HepG2 (cell line): ENCODE measurements around the gene CFAP43. TPM values are rescaled to one million over a fixed set of nuclear protein-coding genes. Genes with fewer than 3 reads are reported as not detected.

Experiments used
- ATF7-NPFF ChIP-seq: sonication (generic); formaldehyde crosslinking; IDR thresholded peaks from 2 replicates; pipeline ENCODE4 v1.8.1; 2023; ENCODE audit warnings: mild to moderate bottlenecking, low read depth, missing genetic modification reagents, moderate library complexity
- EEA1 ChIP-seq: sonication (generic); formaldehyde crosslinking; IDR thresholded peaks from 2 replicates; pipeline ENCODE4 v1.5.1; 2020; ENCODE audit warnings: mild to moderate bottlenecking, missing genetic modification reagents, borderline replicate concordance
- GATAD1 ChIP-seq: IDR thresholded peaks from 2 replicates; pipeline ENCODE4 v1.6.1; 2016; ENCODE audit warnings: missing genetic modification reagents, missing compliant biosample characterization
- KAT8 ChIP-seq: IDR thresholded peaks from 2 replicates; pipeline ENCODE4 v1.6.1; 2016; ENCODE audit warnings: missing genetic modification reagents, missing compliant biosample characterization
- NRL ChIP-seq: sonication (generic); formaldehyde crosslinking; IDR thresholded peaks from 2 replicates; pipeline ENCODE4 v1.5.0; 2020; ENCODE audit warnings: missing genetic modification reagents, mild to moderate bottlenecking, moderate library complexity, borderline replicate concordance
- POLR2AphosphoS5 ChIP-seq: IDR thresholded peaks from 2 replicates; pipeline ENCODE4 v1.6.1; 2012; ENCODE audit warnings: low read depth, low read length
- PPARG ChIP-seq: conservative IDR thresholded peaks from 2 replicates; pipeline ENCODE4 v1.6.1; 2016; ENCODE audit warnings: missing biosample characterization, missing genetic modification reagents
- RAD51 ChIP-seq: fragments of 450-650 bp; IDR thresholded peaks from 2 replicates; pipeline ENCODE4 v1.6.1; 2016; ENCODE audit warnings: borderline replicate concordance
- RBM39 ChIP-seq: fragments of 200-400 bp; formaldehyde crosslinking; IDR thresholded peaks from one replicate; pipeline ENCODE4 v1.6.1; 2018; ENCODE audit warnings: antibody characterized with exemption, mild to moderate bottlenecking, low read depth, low read length; ENCODE audit not compliant: poor library complexity, severe bottlenecking
- RXRB ChIP-seq: IDR thresholded peaks from 2 replicates; pipeline ENCODE4 v1.6.1; 2016; ENCODE audit warnings: borderline replicate concordance, missing genetic modification reagents, missing compliant biosample characterization
- ZNF235 ChIP-seq: sonication (generic); formaldehyde crosslinking; IDR thresholded peaks from 2 replicates; pipeline ENCODE4 v1.8.1; 2023; ENCODE audit warnings: mild to moderate bottlenecking, missing genetic modification reagents, borderline replicate concordance
- polyA plus RNA-seq, 8 experiments: library from polyadenylated mRNA; depleted of rRNA in 3 of 8; stranded (reverse) in 7 of 8; unstranded in 1 of 8; fragments of >200 nt; fragmentation: Illumina TruSeq in 4 of 8; extraction: Trizol in 4 of 8; gene quantifications; 2 replicates each; pipeline versions ENCODE4 v1.2.1 to v1.2.3, GENCODE V29; 2011 to 2016; ENCODE audit warnings: low read depth in 4 of 8, missing spikeins in 1 of 8, mixed read lengths in 1 of 8; ENCODE audit not compliant: insufficient read depth in 1 of 8
- total RNA-seq, 5 experiments: library from RNA; depleted of rRNA; stranded (reverse); fragments of >200 nt; fragmentation: Illumina TruSeq; extraction: Trizol; gene quantifications; 2 replicates each; pipeline ENCODE4 v1.2.3, GENCODE V29; 2016; ENCODE audit warnings: low read depth in 1 of 5
- TF ChIP-seq, protein P1 (sequence below): sonication (generic); formaldehyde crosslinking; IDR thresholded peaks from 2 replicates; pipeline ENCODE4 v1.5.1; 2020; ENCODE audit warnings: mild to moderate bottlenecking, missing genetic modification reagents, borderline replicate concordance
- TF ChIP-seq, protein P2 (sequence below): sonication (generic); formaldehyde crosslinking; conservative IDR thresholded peaks from 2 replicates; pipeline ENCODE4 v1.4.0; 2020; ENCODE audit warnings: mild to moderate bottlenecking, missing genetic modification reagents, moderate library complexity
- TF ChIP-seq, protein P3 (sequence below): sonication (generic); formaldehyde crosslinking; IDR thresholded peaks from 2 replicates; pipeline ENCODE4 v1.5.1; 2020; ENCODE audit warnings: missing genetic modification reagents, mild to moderate bottlenecking, borderline replicate concordance
- TF ChIP-seq, protein P4 (sequence below): sonication (generic); formaldehyde crosslinking; IDR thresholded peaks from 2 replicates; pipeline ENCODE4 v1.5.1; 2020; ENCODE audit warnings: missing genetic modification reagents, mild to moderate bottlenecking, borderline replicate concordance

Gene CFAP43
- total and polyA plus RNA-seq, 2 of the 13 experiments (the other 11 are each of a cell fraction or from before 2014, with no cell fraction given) = 0.24 to 0.38 TPM

DNA sequence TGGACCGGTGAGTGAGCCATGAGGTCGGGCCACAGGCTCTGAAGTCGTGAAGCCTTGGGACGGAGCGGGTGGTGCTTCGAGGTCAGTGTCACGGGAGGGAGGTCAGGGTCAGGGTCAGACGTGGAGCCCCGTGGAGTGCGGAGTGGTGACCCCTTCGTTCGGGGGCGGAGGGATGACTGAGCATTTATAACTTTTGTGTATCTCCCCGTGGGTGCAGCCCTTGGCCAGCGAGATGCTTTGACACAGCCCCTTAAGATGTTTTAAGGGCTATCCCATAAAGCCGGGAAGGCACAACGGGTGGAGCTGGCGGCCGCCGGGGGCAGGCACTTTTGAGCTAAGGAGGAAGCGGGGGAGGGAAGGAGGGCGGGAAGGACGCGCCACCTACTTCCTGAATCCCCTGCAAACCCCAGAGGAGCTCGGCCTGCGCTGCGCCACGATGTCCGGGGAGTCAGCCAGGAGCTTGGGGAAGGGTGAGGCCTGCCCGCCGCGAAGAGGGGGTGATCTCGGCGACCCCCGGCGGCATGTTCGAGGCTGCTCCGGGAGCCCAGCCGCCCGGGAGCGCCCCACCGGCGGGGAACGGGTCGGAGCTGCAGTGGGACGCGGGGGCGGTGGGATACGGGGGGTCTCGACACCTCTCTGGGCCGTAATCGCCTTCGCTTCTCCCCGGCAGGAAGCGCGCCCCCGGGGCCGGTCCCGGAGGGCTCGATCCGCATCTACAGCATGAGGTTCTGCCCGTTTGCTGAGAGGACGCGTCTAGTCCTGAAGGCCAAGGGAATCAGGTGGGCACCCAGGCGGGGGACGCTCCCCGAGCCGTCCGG is 22.5 kb upstream of the CFAP43 start, which contains the start of gene GSTO1 (continued):
- TF ChIP-seq, protein P1, sequence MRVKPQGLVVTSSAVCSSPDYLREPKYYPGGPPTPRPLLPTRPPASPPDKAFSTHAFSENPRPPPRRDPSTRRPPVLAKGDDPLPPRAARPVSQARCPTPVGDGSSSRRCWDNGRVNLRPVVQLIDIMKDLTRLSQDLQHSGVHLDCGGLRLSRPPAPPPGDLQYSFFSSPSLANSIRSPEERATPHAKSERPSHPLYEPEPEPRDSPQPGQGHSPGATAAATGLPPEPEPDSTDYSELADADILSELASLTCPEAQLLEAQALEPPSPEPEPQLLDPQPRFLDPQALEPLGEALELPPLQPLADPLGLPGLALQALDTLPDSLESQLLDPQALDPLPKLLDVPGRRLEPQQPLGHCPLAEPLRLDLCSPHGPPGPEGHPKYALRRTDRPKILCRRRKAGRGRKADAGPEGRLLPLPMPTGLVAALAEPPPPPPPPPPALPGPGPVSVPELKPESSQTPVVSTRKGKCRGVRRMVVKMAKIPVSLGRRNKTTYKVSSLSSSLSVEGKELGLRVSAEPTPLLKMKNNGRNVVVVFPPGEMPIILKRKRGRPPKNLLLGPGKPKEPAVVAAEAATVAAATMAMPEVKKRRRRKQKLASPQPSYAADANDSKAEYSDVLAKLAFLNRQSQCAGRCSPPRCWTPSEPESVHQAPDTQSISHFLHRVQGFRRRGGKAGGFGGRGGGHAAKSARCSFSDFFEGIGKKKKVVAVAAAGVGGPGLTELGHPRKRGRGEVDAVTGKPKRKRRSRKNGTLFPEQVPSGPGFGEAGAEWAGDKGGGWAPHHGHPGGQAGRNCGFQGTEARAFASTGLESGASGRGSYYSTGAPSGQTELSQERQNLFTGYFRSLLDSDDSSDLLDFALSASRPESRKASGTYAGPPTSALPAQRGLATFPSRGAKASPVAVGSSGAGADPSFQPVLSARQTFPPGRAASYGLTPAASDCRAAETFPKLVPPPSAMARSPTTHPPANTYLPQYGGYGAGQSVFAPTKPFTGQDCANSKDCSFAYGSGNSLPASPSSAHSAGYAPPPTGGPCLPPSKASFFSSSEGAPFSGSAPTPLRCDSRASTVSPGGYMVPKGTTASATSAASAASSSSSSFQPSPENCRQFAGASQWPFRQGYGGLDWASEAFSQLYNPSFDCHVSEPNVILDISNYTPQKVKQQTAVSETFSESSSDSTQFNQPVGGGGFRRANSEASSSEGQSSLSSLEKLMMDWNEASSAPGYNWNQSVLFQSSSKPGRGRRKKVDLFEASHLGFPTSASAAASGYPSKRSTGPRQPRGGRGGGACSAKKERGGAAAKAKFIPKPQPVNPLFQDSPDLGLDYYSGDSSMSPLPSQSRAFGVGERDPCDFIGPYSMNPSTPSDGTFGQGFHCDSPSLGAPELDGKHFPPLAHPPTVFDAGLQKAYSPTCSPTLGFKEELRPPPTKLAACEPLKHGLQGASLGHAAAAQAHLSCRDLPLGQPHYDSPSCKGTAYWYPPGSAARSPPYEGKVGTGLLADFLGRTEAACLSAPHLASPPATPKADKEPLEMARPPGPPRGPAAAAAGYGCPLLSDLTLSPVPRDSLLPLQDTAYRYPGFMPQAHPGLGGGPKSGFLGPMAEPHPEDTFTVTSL (CRISPR knock-in tag) = no peak
- TF ChIP-seq, protein P2, sequence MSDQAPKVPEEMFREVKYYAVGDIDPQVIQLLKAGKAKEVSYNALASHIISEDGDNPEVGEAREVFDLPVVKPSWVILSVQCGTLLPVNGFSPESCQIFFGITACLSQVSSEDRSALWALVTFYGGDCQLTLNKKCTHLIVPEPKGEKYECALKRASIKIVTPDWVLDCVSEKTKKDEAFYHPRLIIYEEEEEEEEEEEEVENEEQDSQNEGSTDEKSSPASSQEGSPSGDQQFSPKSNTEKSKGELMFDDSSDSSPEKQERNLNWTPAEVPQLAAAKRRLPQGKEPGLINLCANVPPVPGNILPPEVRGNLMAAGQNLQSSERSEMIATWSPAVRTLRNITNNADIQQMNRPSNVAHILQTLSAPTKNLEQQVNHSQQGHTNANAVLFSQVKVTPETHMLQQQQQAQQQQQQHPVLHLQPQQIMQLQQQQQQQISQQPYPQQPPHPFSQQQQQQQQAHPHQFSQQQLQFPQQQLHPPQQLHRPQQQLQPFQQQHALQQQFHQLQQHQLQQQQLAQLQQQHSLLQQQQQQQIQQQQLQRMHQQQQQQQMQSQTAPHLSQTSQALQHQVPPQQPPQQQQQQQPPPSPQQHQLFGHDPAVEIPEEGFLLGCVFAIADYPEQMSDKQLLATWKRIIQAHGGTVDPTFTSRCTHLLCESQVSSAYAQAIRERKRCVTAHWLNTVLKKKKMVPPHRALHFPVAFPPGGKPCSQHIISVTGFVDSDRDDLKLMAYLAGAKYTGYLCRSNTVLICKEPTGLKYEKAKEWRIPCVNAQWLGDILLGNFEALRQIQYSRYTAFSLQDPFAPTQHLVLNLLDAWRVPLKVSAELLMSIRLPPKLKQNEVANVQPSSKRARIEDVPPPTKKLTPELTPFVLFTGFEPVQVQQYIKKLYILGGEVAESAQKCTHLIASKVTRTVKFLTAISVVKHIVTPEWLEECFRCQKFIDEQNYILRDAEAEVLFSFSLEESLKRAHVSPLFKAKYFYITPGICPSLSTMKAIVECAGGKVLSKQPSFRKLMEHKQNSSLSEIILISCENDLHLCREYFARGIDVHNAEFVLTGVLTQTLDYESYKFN = peak; percentile 53
- TF ChIP-seq ATF7-NPFF (CRISPR knock-in tag) = peak; percentile 21; the same call in 1 of the 2 replicates
- TF ChIP-seq PPARG = 0 out of 2 replicates have a peak, but pooled peaks have one; percentile 18
- peak; percentile 70; the same call in 1 of the 2 replicates for TF ChIP-seq EEA1 (CRISPR knock-in tag)
- TF ChIP-seq, protein P3, sequence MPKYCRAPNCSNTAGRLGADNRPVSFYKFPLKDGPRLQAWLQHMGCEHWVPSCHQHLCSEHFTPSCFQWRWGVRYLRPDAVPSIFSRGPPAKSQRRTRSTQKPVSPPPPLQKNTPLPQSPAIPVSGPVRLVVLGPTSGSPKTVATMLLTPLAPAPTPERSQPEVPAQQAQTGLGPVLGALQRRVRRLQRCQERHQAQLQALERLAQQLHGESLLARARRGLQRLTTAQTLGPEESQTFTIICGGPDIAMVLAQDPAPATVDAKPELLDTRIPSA (CRISPR knock-in tag) = no peak
- no peak for TF ChIP-seq ZNF235 (CRISPR knock-in tag)
- TF ChIP-seq RBM39 = peak; percentile 42
- TF ChIP-seq POLR2AphosphoS5 = no peak
- TF ChIP-seq RXRB (CRISPR knock-in tag) = peak; percentile 8
- peak; percentile 57; the same call in 1 of the 2 replicates for TF ChIP-seq GATAD1 (CRISPR knock-in tag)
- no peak for TF ChIP-seq RAD51
- peak; percentile 29; the same call in 1 of the 2 replicates for TF ChIP-seq KAT8 (CRISPR knock-in tag)
- TF ChIP-seq, protein P4, sequence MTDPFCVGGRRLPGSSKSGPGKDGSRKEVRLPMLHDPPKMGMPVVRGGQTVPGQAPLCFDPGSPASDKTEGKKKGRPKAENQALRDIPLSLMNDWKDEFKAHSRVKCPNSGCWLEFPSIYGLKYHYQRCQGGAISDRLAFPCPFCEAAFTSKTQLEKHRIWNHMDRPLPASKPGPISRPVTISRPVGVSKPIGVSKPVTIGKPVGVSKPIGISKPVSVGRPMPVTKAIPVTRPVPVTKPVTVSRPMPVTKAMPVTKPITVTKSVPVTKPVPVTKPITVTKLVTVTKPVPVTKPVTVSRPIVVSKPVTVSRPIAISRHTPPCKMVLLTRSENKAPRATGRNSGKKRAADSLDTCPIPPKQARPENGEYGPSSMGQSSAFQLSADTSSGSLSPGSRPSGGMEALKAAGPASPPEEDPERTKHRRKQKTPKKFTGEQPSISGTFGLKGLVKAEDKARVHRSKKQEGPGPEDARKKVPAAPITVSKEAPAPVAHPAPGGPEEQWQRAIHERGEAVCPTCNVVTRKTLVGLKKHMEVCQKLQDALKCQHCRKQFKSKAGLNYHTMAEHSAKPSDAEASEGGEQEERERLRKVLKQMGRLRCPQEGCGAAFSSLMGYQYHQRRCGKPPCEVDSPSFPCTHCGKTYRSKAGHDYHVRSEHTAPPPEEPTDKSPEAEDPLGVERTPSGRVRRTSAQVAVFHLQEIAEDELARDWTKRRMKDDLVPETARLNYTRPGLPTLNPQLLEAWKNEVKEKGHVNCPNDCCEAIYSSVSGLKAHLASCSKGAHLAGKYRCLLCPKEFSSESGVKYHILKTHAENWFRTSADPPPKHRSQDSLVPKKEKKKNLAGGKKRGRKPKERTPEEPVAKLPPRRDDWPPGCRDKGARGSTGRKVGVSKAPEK (CRISPR knock-in tag) = peak; percentile 67; the same call in 1 of the 2 replicates
- peak; percentile 92 for TF ChIP-seq NRL (CRISPR knock-in tag)
